Measurements from ENCODE around the gene LIAS.
"Not testable (repeated sequence)": the region's sequence is repeated elsewhere in the genome, so short reads cannot be mapped to it uniquely, and the experiment has no call there.

LIAS gene

GRCh38 chr4:39453738-39454137, 5.1 kb upstream of the LIAS start:
- no peak for DNase-seq

GRCh38 chr4:39455486-39455885, 3.4 kb upstream of the LIAS start:
- no peak for DNase-seq

GRCh38 chr4:39456946-39457763, 1.7 kb upstream of the LIAS start:
- no peak for DNase-seq

- DNase-seq, result not testable (repeated sequence)
Measured at GRCh38 chr4:39458161-39458504, 723 bp upstream of the LIAS start.

- peak; percentile 80 for DNase-seq
Measured at GRCh38 chr4:39464886-39465501, 6.1 kb downstream of the LIAS start.

GRCh38 chr4:39466747-39467146, 7.9 kb downstream of the LIAS start:
- DNase-seq, result no peak

GRCh38 chr4:39467464-39467863, 8.6 kb downstream of the LIAS start:
- DNase-seq, result no peak

GRCh38 chr4:39469429-39470077, 10.7 kb downstream of the LIAS start:
- peak; percentile 89 for DNase-seq

GRCh38 chr4:39470402-39470801, 11.5 kb downstream of the LIAS start:
- DNase-seq, result no peak

- no peak for DNase-seq
Measured at GRCh38 chr4:39472396-39472795, 13.5 kb downstream of the LIAS start.

- no peak for DNase-seq
Measured at GRCh38 chr4:39476187-39476895, 17.5 kb downstream of the LIAS start.

GRCh38 chr4:39480251-39480650, 21.4 kb downstream of the LIAS start:
- DNase-seq, result no peak

- DNase-seq, result no peak
Measured at GRCh38 chr4:39480902-39481695, 22.2 kb downstream of the LIAS start.

- no peak for DNase-seq
Measured at GRCh38 chr4:39484582-39485272, 25.9 kb downstream of the LIAS start.

GRCh38 chr4:39486221-39486804, 27.5 kb downstream of the LIAS start:
- DNase-seq, result no peak

- no peak for DNase-seq
Measured at GRCh38 chr4:39490322-39490721, 31.5 kb downstream of the LIAS start.

GRCh38 chr4:39494354-39494753, 35.5 kb downstream of the LIAS start:
- DNase-seq, result no peak

- DNase-seq, result peak; percentile 30
Measured at GRCh38 chr4:39495446-39496213, 36.8 kb downstream of the LIAS start.

- DNase-seq, result peak; percentile 27
Measured at GRCh38 chr4:39497909-39498726, 39.3 kb downstream of the LIAS start.

GRCh38 chr4:39498727-39499020, 39.8 kb downstream of the LIAS start:
- DNase-seq, result peak; percentile 34

Measured in fibroblast of skin of scalp (primary cell).